Activated gamma-delta T cell treated with anti-CD3 and anti-CD28 coated beads, Interleukin-2, amount 50 U/mL, for 16 hours (primary cell): ENCODE data around the gene APOB.
A peak's percentile ranks its signal among the peaks of the same experiment; 100 is the strongest.

Source experiments
- DNase-seq: peaks from one replicate; pipeline ENCODE4 v3.0.0-alpha.2; 2020; ENCODE audit warnings: low read depth

Gene APOB

GRCh38 chr2:21046506-21046905, 2.6 kb upstream of the APOB start:
- no peak for DNase-seq

GRCh38 chr2:21044694-21045371, 960 bp upstream of the APOB start:
- DNase-seq = no peak

GRCh38 chr2:21042958-21043743, 722 bp downstream of the APOB start:
- peak; percentile 15 for DNase-seq

GRCh38 chr2:21042708-21042957, 1.2 kb downstream of the APOB start:
- no peak for DNase-seq

GRCh38 chr2:21041943-21042707, 1.7 kb downstream of the APOB start:
- no peak for DNase-seq

GRCh38 chr2:21041462-21041861, 2.4 kb downstream of the APOB start:
- DNase-seq = no peak

GRCh38 chr2:21040468-21041377, 3.1 kb downstream of the APOB start:
- no peak for DNase-seq

DNA sequence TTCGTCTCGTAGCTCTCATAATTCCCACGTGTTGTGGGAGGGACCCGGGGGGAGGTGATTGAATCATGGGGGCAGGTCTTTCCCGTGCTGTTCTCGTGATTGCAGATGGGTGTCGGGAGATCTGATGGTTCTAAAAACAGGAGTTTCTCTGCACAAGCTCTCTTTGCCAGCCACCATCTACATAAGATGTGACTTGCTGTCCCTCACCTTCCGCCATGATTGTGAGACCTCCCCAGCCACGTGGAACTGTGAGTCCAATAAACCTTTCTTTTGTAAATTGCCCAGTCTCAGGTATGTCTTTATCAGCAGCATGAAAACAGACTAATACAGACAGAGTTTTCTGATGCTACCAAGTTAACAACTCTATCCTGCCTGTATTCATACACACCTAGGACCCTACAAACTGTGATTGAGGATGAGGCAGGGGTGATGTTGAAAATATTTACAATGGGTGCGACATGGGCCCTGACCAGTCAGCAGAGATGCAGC, 3.9 kb downstream of the APOB start:
- no peak for DNase-seq

DNA sequence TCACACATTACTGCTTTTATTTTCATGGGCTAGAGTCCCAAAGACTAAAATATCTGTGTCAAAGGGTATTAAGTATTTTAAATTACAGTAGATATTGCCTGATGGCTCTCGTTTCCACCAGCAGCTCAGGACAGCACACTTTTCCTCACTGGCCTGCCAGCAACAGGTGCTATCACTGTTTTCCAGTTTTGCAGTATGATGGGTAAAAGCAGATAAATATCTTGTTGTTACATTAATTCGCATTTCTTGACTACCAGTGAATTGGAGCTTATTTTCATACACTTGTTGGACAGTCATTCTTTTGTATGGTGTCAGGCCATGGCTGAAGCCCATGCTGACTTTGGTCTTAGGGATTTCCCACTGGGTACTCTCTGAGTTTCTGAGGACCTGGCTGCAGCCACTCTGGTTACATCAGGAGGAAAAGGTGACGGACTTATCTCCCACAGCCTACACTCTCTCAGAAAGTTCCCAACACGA, 4.8 kb downstream of the APOB start:
- DNase-seq = no peak

GRCh38 chr2:21038403-21039073, 5.3 kb downstream of the APOB start:
- no peak for DNase-seq

- no peak for DNase-seq
These were observed 6.2 kb downstream of the APOB start for GRCh38 chr2:21037671-21038108.

GRCh38 chr2:21036708-21037670, 6.9 kb downstream of the APOB start:
- no peak for DNase-seq

GRCh38 chr2:21035974-21036707, 7.7 kb downstream of the APOB start:
- DNase-seq = no peak

GRCh38 chr2:21035282-21035973, 8.4 kb downstream of the APOB start:
- no peak for DNase-seq

DNA sequence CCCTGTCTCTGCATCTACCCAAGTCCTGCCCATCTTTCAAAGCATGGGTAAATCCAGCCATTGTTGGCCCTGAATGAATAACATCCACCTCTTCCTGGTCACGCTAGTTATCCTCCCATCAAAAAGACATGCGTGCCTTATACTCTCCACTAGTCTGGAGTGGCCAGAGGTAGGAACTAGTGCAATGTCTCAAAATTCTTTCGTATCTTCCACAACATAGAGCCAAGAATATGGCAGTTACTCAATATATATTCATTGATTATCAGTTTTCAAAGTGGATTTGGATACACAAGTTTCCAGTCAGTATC, 8.9 kb downstream of the APOB start:
- no peak for DNase-seq

- no peak for DNase-seq
These were observed 9.5 kb downstream of the APOB start for GRCh38 chr2:21034156-21034971.

DNA sequence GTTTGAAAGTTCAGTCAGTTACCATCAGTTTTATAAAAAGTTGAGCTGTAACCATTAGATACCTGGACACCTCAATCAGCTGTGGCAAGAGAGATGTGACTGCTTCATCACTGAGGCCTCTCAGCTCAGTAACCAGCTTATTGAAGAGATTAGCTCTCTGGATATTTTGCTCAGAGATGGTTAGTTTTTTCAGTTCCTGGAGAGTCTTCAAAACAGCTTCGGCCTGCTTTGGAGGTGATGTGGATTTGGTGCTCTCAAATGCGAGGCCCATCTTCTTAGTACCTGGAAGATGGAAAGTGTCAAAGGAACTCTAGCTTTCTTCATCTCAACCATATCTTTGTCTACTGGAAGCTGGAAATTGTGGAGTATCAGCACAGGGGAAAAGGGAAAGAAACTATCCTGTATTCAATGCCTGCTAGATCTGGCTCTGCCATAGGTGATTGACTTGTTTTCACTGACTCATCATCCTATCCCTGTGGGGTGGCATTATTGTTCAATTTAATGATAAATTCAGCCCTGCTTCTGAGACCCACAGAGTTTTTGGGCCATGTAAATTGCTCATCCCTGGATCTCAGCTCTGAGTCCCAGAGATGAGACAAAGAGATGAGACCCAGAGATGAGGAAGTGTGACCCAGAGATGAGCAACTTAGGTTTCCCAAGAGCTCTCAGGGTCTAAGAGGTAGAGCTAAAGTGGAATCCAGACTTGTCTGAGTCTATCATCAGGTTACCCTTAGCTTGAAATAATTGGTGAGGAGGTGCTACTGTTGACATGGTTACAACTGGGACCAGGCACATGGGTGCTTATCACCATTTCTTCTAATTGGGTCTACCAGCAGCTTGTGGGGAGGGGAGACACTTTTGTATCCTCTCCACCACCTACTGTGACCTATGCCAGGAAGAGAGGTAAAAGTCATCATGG, 10.4 kb downstream of the APOB start:
- no peak for DNase-seq
